HL-60 (cell line): ENCODE measurements around the gene ALPK3.

Experiments used
- DNase-seq, 2 experiments: peaks; one replicate each; pipeline ENCODE4 v3.0.0-alpha.2; 2010 to 2020; ENCODE audit warnings: low read depth in 1 of 2, low spot score in 1 of 2
- H3K27ac ChIP-seq: fragments of 250-450 bp; sonication (Bioruptor Pico); replicated peaks from 2 replicates; pipeline ENCODE4 v1.5.1; 2020; ENCODE audit warnings: mild to moderate bottlenecking, moderate library complexity
- H3K27me3 ChIP-seq: fragments of 250-450 bp; sonication (Bioruptor Pico); 2 replicates; pipeline ENCODE4 v1.5.1; 2021; ENCODE audit warnings: mild to moderate bottlenecking, moderate library complexity; ENCODE audit not compliant: insufficient read depth, poor library complexity, severe bottlenecking
- H3K4me3 ChIP-seq: replicated peaks from 2 replicates; pipeline ENCODE4 v1.5.1; 2011; ENCODE audit warnings: mild to moderate bottlenecking, control low read depth, low read length; ENCODE audit not compliant: insufficient read depth
- GABPA ChIP-seq: IDR thresholded peaks from 2 replicates; pipeline ENCODE4 v1.6.1; 2012; ENCODE audit warnings: low read depth
- POLR2AphosphoS5 ChIP-seq: IDR thresholded peaks from 2 replicates; pipeline ENCODE4 v1.6.1; 2012; ENCODE audit warnings: low read depth
- SPI1 ChIP-seq: IDR thresholded peaks from 2 replicates; pipeline ENCODE4 v1.6.1; 2012; ENCODE audit warnings: low read depth, mild to moderate bottlenecking, borderline replicate concordance
- TF ChIP-seq, protein P1 (sequence below): IDR thresholded peaks from one replicate; pipeline ENCODE4 v1.5.1; 2011; ENCODE audit warnings: low read length, control low read depth, inconsistent platforms; ENCODE audit not compliant: insufficient read depth
- TF ChIP-seq, protein P2 (sequence below): IDR thresholded peaks from 2 replicates; pipeline ENCODE4 v1.6.1; 2012; ENCODE audit warnings: low read depth; ENCODE audit not compliant: insufficient replicate concordance

ALPK3 gene

DNA sequence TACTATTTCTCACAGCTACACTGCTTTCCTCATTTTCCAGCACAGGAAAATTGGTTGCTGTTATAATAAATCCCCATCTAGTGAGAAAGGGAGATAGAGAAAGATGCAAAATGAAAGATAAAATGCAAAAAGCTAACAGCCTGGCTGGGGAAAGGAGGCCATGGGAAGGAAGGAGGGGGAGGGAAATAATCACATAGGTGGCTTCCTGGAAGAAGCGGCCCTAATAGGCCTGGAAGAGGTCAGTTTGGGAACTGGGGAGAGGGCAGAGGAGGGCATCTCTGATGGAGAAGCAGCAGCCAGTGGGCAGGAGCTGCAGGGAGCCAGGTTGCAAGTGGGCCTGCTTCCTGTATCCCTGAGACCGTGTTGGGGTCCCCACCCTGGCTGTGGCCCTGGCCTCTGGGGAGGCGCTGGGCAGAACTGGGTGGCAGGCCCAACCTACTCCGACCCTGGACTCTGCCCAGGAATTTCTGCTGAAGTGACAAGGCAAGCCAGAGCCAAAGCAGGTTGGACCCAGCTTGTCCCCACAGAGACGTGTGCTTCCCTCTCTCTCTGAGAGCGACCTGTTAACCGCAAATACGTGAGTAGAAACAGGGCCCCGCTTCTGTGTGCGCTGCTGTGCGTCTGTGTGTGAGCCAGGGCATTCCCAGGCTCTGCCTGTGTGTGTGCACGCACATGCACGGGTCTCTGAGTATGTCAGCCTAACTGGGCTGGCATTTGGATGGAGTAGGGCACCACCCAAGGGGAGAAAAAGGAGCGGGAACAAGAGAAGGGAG, 69.2 kb downstream of the ALPK3 start:
- TF ChIP-seq SPI1 (no peak), GABPA (no peak), POLR2AphosphoS5 (no peak)
- TF ChIP-seq, protein P1, sequence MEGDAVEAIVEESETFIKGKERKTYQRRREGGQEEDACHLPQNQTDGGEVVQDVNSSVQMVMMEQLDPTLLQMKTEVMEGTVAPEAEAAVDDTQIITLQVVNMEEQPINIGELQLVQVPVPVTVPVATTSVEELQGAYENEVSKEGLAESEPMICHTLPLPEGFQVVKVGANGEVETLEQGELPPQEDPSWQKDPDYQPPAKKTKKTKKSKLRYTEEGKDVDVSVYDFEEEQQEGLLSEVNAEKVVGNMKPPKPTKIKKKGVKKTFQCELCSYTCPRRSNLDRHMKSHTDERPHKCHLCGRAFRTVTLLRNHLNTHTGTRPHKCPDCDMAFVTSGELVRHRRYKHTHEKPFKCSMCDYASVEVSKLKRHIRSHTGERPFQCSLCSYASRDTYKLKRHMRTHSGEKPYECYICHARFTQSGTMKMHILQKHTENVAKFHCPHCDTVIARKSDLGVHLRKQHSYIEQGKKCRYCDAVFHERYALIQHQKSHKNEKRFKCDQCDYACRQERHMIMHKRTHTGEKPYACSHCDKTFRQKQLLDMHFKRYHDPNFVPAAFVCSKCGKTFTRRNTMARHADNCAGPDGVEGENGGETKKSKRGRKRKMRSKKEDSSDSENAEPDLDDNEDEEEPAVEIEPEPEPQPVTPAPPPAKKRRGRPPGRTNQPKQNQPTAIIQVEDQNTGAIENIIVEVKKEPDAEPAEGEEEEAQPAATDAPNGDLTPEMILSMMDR = no peak
- TF ChIP-seq, protein P2, sequence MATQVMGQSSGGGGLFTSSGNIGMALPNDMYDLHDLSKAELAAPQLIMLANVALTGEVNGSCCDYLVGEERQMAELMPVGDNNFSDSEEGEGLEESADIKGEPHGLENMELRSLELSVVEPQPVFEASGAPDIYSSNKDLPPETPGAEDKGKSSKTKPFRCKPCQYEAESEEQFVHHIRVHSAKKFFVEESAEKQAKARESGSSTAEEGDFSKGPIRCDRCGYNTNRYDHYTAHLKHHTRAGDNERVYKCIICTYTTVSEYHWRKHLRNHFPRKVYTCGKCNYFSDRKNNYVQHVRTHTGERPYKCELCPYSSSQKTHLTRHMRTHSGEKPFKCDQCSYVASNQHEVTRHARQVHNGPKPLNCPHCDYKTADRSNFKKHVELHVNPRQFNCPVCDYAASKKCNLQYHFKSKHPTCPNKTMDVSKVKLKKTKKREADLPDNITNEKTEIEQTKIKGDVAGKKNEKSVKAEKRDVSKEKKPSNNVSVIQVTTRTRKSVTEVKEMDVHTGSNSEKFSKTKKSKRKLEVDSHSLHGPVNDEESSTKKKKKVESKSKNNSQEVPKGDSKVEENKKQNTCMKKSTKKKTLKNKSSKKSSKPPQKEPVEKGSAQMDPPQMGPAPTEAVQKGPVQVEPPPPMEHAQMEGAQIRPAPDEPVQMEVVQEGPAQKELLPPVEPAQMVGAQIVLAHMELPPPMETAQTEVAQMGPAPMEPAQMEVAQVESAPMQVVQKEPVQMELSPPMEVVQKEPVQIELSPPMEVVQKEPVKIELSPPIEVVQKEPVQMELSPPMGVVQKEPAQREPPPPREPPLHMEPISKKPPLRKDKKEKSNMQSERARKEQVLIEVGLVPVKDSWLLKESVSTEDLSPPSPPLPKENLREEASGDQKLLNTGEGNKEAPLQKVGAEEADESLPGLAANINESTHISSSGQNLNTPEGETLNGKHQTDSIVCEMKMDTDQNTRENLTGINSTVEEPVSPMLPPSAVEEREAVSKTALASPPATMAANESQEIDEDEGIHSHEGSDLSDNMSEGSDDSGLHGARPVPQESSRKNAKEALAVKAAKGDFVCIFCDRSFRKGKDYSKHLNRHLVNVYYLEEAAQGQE = no peak
- Histone ChIP-seq H3K4me3 (no peak overlapping the region), H3K27me3 (no peaks in the 10 kb centered on the region), H3K27ac (no peak overlapping the region)
- no peak for DNase-seq

DNA sequence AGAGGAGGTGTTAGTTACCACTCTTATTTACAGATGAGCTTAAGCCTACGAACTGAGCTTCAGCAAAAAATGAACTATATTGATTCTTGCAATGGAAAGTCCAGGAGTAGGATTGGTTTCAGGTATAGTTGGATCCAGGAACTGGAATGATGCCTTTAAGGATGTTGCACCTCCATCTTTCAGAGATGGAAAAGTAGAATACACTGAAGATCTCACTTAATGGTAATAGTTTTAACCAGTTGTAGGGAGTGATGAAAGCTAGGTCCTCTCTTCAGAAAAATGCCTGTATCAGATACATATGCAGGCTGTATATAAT, 69.8 kb downstream of the ALPK3 start:
- Histone ChIP-seq H3K27ac (no peak overlapping the region), H3K27me3 (no peaks in the 10 kb centered on the region), H3K4me3 (no peak overlapping the region)
- DNase-seq = no peak
- TF ChIP-seq, protein P2 = no peak
- no peak for TF ChIP-seq POLR2AphosphoS5
- no peak for TF ChIP-seq GABPA
- no peak for TF ChIP-seq SPI1
- TF ChIP-seq, protein P1 = no peak

DNA sequence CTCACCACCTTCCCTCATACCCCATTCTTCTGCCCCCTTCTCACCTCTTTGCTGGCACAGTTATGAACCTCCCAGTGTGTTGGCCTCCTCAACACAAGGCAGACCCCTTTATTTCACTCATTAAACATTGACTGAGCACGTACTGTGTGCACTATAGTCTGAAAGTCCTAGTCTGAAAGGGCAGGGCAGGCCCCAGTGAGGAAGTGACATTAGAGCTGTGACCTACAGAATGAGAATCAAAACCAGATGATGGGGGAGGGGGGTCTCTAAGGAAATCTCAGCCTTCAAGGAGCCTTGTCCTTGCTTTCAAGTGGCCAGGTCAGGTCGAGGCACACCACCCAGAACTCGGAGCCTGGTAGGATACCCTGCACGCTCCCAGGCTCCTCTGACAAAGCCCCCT, 70.8 kb downstream of the ALPK3 start:
- TF ChIP-seq, protein P1 = no peak
- TF ChIP-seq GABPA (no peak), SPI1 (no peak), POLR2AphosphoS5 (no peak)
- TF ChIP-seq, protein P2 = no peak
- no peaks in the 10 kb centered on the region for H3K27me3 ChIP-seq
- no peak for DNase-seq
- no peak overlapping the region for H3K27ac ChIP-seq
- no peak overlapping the region for H3K4me3 ChIP-seq
